SHP77 treated with DMSO at 0.1 percent for 48 hours (cell line): ENCODE data around the gene MAN1C1.

ENCODE experiments used
- DNase-seq: peaks from one replicate; lab custom pipeline; 2025; lab: John Stamatoyannopoulos, UW

Gene MAN1C1

GRCh38 chr1:25784575-25785051 lies 168.0 kb downstream of the MAN1C1 start:
- DNase-seq, result no peak

GRCh38 chr1:25785333-25786067 lies 168.9 kb downstream of the MAN1C1 start:
- no peak for DNase-seq

GRCh38 chr1:25786887-25787759 lies 170.5 kb downstream of the MAN1C1 start:
- DNase-seq, result no peak

- DNase-seq, result no peak
Observed at GRCh38 chr1:25787760-25788166, 171.2 kb downstream of the MAN1C1 start.

- DNase-seq, result no peak
Observed at GRCh38 chr1:25790472-25790871, 173.9 kb downstream of the MAN1C1 start.

- DNase-seq, result no peak
Observed at GRCh38 chr1:25792115-25792514, 175.5 kb downstream of the MAN1C1 start.

GRCh38 chr1:25793585-25794170 lies 177.1 kb downstream of the MAN1C1 start:
- no peak for DNase-seq

GRCh38 chr1:25794325-25794724 lies 177.7 kb downstream of the MAN1C1 start:
- no peak for DNase-seq

- DNase-seq, result no peak
Observed at GRCh38 chr1:25795211-25795610, 178.6 kb downstream of the MAN1C1 start.

GRCh38 chr1:25795946-25796810 lies 179.6 kb downstream of the MAN1C1 start:
- no peak for DNase-seq

- DNase-seq, result peak; percentile 68
Observed at GRCh38 chr1:25796811-25797458, 180.3 kb downstream of the MAN1C1 start.

GRCh38 chr1:25797939-25798338 lies 181.3 kb downstream of the MAN1C1 start:
- no peak for DNase-seq

- DNase-seq, result no peak
Observed at GRCh38 chr1:25798666-25799351, 182.2 kb downstream of the MAN1C1 start.

GRCh38 chr1:25799352-25799934 lies 182.9 kb downstream of the MAN1C1 start:
- DNase-seq, result no peak

- DNase-seq, result peak; percentile 23
Observed at GRCh38 chr1:25799935-25800702, 183.5 kb downstream of the MAN1C1 start, which contains the start of gene SELENON. Gene SELENON (plus strand): TSS chr1:25800193. CDS start chr1:25800231, 38 bp downstream.

GRCh38 chr1:25800703-25801377 lies 184.2 kb downstream of the MAN1C1 start:
- no peak for DNase-seq

- DNase-seq, result no peak
Observed at GRCh38 chr1:25802915-25803314, 186.3 kb downstream of the MAN1C1 start.

GRCh38 chr1:25803368-25803767 lies 186.8 kb downstream of the MAN1C1 start:
- DNase-seq, result no peak
